Heart left ventricle (tissue), 13 donors: Measurements from ENCODE around the gene SH3BP2.

ENCODE experiments used
- POLR2A ChIP-seq, 2 donors: fragments of 450-650 bp; IDR thresholded peaks; one replicate each; pipeline ENCODE4 v1.6.1; 2017; ENCODE audit warnings: antibody characterized with exemption in 2 of 2, mild to moderate bottlenecking in 2 of 2, moderate library complexity in 2 of 2
- TF ChIP-seq, protein P1 (sequence below), 12 donors: fragments of 200-600 bp; sonication (generic) in 4 of 12; IDR thresholded peaks; one replicate each; pipeline versions ENCODE4 v1.5.0 to v1.8.0; 2018 to 2022; ENCODE audit warnings: antibody characterized with exemption in 12 of 12, mild to moderate bottlenecking in 5 of 12
- donor health status: ischemic (EF 13 %, LVEDD 7.1; RV severe dilation, severe dysfunction).
- donor health status: DM: no; HTN: yes; CAD: no.
- donor health status: DM: no; HTN: no; CAD: no.
- donor health status: ischemic (EF 25% LVEDD 6.9; RV normal size, moderate dysfunction).
- donor health status: ischemic (EF 25% LVEDD 5.7; RV mildly dilated, moderate dysfunction).
- donor health status: ischemic (EF 35%, LVEDD 5.7; RV mildly dilated, moderate dysfunction).
- donor health status: nonischemic (EF 11% LVEDD 7.7; RV severe dilation, severe dysfunction).
- donor health status: DM: yes; HTN: yes; CAD: no.
- donor health status: PGD.
- donor health status: ischemic (EF 29% LVEDD 5.4; RV normal size, mild dysfunction).
- donor health status: nonischemic (EF 23%, LVEDD 6.1; RV moderate dilation, normal function).

- TF ChIP-seq, protein P1, sequence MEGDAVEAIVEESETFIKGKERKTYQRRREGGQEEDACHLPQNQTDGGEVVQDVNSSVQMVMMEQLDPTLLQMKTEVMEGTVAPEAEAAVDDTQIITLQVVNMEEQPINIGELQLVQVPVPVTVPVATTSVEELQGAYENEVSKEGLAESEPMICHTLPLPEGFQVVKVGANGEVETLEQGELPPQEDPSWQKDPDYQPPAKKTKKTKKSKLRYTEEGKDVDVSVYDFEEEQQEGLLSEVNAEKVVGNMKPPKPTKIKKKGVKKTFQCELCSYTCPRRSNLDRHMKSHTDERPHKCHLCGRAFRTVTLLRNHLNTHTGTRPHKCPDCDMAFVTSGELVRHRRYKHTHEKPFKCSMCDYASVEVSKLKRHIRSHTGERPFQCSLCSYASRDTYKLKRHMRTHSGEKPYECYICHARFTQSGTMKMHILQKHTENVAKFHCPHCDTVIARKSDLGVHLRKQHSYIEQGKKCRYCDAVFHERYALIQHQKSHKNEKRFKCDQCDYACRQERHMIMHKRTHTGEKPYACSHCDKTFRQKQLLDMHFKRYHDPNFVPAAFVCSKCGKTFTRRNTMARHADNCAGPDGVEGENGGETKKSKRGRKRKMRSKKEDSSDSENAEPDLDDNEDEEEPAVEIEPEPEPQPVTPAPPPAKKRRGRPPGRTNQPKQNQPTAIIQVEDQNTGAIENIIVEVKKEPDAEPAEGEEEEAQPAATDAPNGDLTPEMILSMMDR (IDR thresholded peaks at IDR 0.05), result no peak
- TF ChIP-seq POLR2A (IDR thresholded peaks at IDR 0.05), result no peak
Measured at GRCh38 chr4:2744576-2745270, 48.2 kb upstream of the SH3BP2 start.
